Liver (tissue), 9 donors: ENCODE data around the gene GOLGA6L7. TPM values are rescaled to one million over a fixed set of nuclear protein-coding genes. Genes with fewer than 3 reads are reported as not detected.
"Not testable (repeated sequence)": the region's sequence is repeated elsewhere in the genome, so short reads cannot be mapped to it uniquely, and the experiment has no call there.

ENCODE experiments used
- DNase-seq: peaks from one replicate; pipeline ENCODE4 v3.0.0-alpha.2; 2017; ENCODE audit warnings: low spot score
- H3K27ac ChIP-seq, 2 donors: one replicate each; pipeline ENCODE4 v1.7.0; 2013; ENCODE audit warnings: inconsistent platforms in 2 of 2, low read length in 2 of 2, control low read depth in 1 of 2, low read depth in 1 of 2, mild to moderate bottlenecking in 1 of 2
- H3K27me3 ChIP-seq, 4 donors: one replicate each; pipeline versions ENCODE4 v1.6.1 to v1.7.0; 2013; ENCODE audit warnings: low read length in 3 of 4, inconsistent platforms in 1 of 4, mild to moderate bottlenecking in 1 of 4, moderate library complexity in 1 of 4; ENCODE audit not compliant: control insufficient read depth in 4 of 4, insufficient read depth in 4 of 4
- H3K36me3 ChIP-seq, 4 donors: one replicate each; pipeline versions ENCODE4 v1.6.1 to v1.7.0; 2013; ENCODE audit warnings: low read length in 3 of 4, mild to moderate bottlenecking in 3 of 4, low read depth in 1 of 4, moderate library complexity in 1 of 4; ENCODE audit not compliant: control insufficient read depth in 4 of 4, insufficient read depth in 3 of 4
- H3K4me1 ChIP-seq, 4 donors: one replicate each; pipeline versions ENCODE4 v1.6.1 to v1.7.0; 2013; ENCODE audit warnings: low read length in 3 of 4, mild to moderate bottlenecking in 3 of 4, moderate library complexity in 1 of 4; ENCODE audit not compliant: control insufficient read depth in 4 of 4, insufficient read depth in 4 of 4
- H3K4me3 ChIP-seq, 3 donors: one replicate each; pipeline versions ENCODE4 v1.6.1 to v1.7.0; 2013; ENCODE audit warnings: low read length in 3 of 3, control low read depth in 1 of 3, low read depth in 1 of 3, mild to moderate bottlenecking in 1 of 3
- H3K9ac ChIP-seq, 2 donors: one replicate each; pipeline ENCODE4 v1.7.0; 2013; ENCODE audit warnings: low read length in 2 of 2, mild to moderate bottlenecking in 2 of 2, moderate library complexity in 2 of 2, control low read depth in 1 of 2, low read depth in 1 of 2
- H3K9me3 ChIP-seq, 4 donors: one replicate each; pipeline versions ENCODE4 v1.6.1 to v1.7.0; 2013; ENCODE audit warnings: low read length in 3 of 4; ENCODE audit not compliant: control insufficient read depth in 4 of 4
- WGBS: extraction: QIAGEN DNeasy Blood & Tissue Kit; methylation state at CpG from one replicate; pipeline ENCODE4 v1.1.7; 2013; 5-methylcytosine and 5-hydroxymethylcytosine counted together
- polyA plus RNA-seq, 2 donors: library from polyadenylated mRNA; stranded (reverse) in 1 of 2; unstranded in 1 of 2; fragments of 200-250 nt in 1 of 2; fragments of >200 nt in 1 of 2; fragmentation: Nextera tagmentation in 1 of 2; extraction: Ambion mirVana in 1 of 2; gene quantifications; one replicate each; pipeline versions ENCODE4 v1.2.1 to v1.2.3, GENCODE V29; 2013 to 2015
- total RNA-seq, 2 donors: library from RNA; depleted of rRNA; stranded (reverse); fragments of >200 nt; gene quantifications; one replicate each; pipeline ENCODE4 v1.2.3, GENCODE V29; 2014
- donor health status: healthy.
- donor health status: healthy.
- donor health status: healthy.
- donor health status: healthy.
- donor health status: healthy.

GOLGA6L7 gene
- total and polyA plus RNA-seq, 4 donors = not detected

- WGBS = 98% methylated on average over 29 of the region's 31 CpGs
- H3K4me1 ChIP-seq, H3K27me3 ChIP-seq, H3K9ac ChIP-seq, DNase-seq, H3K36me3 ChIP-seq, H3K27ac ChIP-seq, H3K9me3 ChIP-seq, H3K4me3 ChIP-seq: not testable (repeated sequence)
Measured at GRCh38 chr15:28849766-28850165, 1.3 kb upstream of the GOLGA6L7 start.

GRCh38 chr15:28849271-28849670 is 827 bp upstream of the GOLGA6L7 start:
- not testable (repeated sequence) for DNase-seq

DNA sequence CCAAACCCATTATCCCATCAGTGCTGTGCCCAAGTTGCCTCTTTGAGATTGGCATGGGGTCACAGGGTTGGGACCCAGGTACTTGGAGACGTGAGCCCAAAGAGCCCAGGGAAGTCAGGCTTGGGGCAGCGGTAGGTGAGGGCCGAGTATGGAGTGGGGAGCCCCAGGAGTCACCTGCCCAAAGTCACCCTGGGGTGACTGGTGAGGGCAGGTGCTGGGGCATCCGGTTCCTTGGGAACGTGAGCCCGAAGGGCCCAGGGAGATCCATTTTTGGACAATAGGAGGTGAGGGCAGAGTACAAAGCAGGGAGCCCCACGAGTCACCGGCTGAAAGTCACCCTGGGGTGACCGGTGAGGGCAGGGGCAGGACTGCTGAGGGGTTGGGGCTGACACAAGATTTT is 485 bp downstream of the GOLGA6L7 start:
- not testable (repeated sequence) for DNase-seq, H3K27ac ChIP-seq, H3K4me1 ChIP-seq, H3K36me3 ChIP-seq, H3K27me3 ChIP-seq, H3K9ac ChIP-seq, H3K9me3 ChIP-seq, H3K4me3 ChIP-seq
- WGBS = 85% methylated on average over 9 of the region's 9 CpGs

More at GRCh38 chr15:28849271-28849670, 827 bp upstream of the GOLGA6L7 start:
- not testable (repeated sequence) for H3K9ac ChIP-seq, H3K27ac ChIP-seq, H3K4me3 ChIP-seq, H3K9me3 ChIP-seq, H3K27me3 ChIP-seq, H3K36me3 ChIP-seq, H3K4me1 ChIP-seq
- WGBS = 98% methylated on average over 10 of the region's 17 CpGs

DNA sequence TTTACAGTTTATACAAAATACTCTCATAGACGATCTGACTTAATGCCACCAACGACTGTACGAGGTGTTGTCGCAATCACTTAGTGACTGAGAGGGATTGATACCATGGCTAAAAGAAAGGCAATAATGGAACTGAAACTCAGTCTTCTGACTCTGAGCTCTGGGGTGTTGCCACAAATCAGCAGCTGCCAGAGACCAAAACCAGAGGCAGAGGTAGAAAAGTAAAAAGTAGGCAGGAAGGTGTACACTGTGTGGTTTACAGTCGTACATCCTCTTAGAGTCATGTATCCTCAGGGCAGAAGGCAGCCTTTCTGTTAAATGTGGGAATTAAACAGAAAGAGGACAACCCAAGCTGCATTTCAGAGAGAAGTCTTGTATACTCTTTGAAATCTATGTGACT is 1.2 kb downstream of the GOLGA6L7 start:
- not testable (repeated sequence) for H3K27me3 ChIP-seq, DNase-seq
- 65% methylated on average over 5 of the region's 5 CpGs for WGBS

GRCh38 chr15:28844147-28844546 is 4.3 kb downstream of the GOLGA6L7 start:
- not testable (repeated sequence) for H3K27ac ChIP-seq, H3K27me3 ChIP-seq, H3K4me1 ChIP-seq, DNase-seq, H3K36me3 ChIP-seq, H3K4me3 ChIP-seq, H3K9me3 ChIP-seq, H3K9ac ChIP-seq
- 81% methylated on average over 7 of the region's 14 CpGs for WGBS

More for the DNA sequence above, 1.2 kb downstream of the GOLGA6L7 start:
- not testable (repeated sequence) for H3K9ac ChIP-seq, H3K4me1 ChIP-seq, H3K4me3 ChIP-seq, H3K36me3 ChIP-seq, H3K9me3 ChIP-seq, H3K27ac ChIP-seq

GRCh38 chr15:28843520-28843919 is 4.9 kb downstream of the GOLGA6L7 start:
- not testable (repeated sequence) for DNase-seq, H3K9ac ChIP-seq, H3K4me1 ChIP-seq, H3K27ac ChIP-seq, H3K9me3 ChIP-seq, H3K27me3 ChIP-seq, H3K36me3 ChIP-seq, H3K4me3 ChIP-seq
- WGBS = 95% methylated on average over 12 of the region's 12 CpGs

DNA sequence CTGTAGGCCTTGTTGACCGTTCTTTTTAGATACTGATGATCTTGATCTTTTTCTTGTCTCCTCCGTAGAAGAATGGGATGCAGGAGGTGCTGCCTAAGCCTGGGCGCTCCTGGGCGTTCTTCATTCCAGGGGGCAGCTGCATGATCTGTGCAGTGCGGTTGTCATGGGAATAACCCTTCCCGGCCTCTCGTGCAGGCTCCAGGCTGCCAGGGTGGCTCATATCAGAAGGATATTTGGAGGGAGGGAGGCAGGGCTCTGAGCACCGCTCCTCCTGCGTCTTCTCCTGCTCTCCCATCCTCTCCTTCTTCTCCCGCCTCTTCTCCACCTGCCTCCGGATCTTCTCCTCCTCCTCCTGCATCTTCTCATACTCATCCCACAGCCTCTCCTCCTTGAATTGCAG is 6.2 kb downstream of the GOLGA6L7 start:
- WGBS = 89% methylated on average over 11 of the region's 11 CpGs
- H3K9me3 ChIP-seq, H3K4me1 ChIP-seq, H3K4me3 ChIP-seq, H3K27ac ChIP-seq, H3K27me3 ChIP-seq, H3K36me3 ChIP-seq, DNase-seq, H3K9ac ChIP-seq: not testable (repeated sequence)

- H3K4me1 ChIP-seq, H3K36me3 ChIP-seq, H3K9ac ChIP-seq, H3K4me3 ChIP-seq, H3K27me3 ChIP-seq, H3K27ac ChIP-seq, DNase-seq, H3K9me3 ChIP-seq: not testable (repeated sequence)
- 76% methylated on average over 8 of the region's 9 CpGs for WGBS
Measured at GRCh38 chr15:28840285-28840684, 8.2 kb downstream of the GOLGA6L7 start.

- not testable (repeated sequence) for H3K27me3 ChIP-seq, H3K9ac ChIP-seq, H3K27ac ChIP-seq, DNase-seq, H3K36me3 ChIP-seq, H3K4me1 ChIP-seq, H3K9me3 ChIP-seq, H3K4me3 ChIP-seq
- 91% methylated on average over 10 of the region's 10 CpGs for WGBS
Measured at GRCh38 chr15:28834957-28835585, 13.4 kb downstream of the GOLGA6L7 start.
